ENCODE results near the gene CDR2. TPM values are rescaled to one million over a fixed set of nuclear protein-coding genes. Genes with fewer than 3 reads are reported as not detected.

Gene CDR2
- total RNA-seq (10 to 100 TPM; 14.3 to 30.3 (median 23.7) TPM), polyA plus RNA-seq (10 to 100 TPM; 12.7 to 22.9 TPM)
- long read RNA-seq, donor 1, partial matches to known transcripts = 7 of 50 reads
- long read RNA-seq, donor 1, other reads (novel, unspliced or antisense) = 42 of 50 reads
- long read RNA-seq, donor 2, transcript CDR2-201 (5 exons, 2,702 nt) = major isoform, 9 of 22 reads
- long read RNA-seq, donor 2, partial matches to known transcripts = 5 of 22 reads
- long read RNA-seq, donor 2, other reads (novel, unspliced or antisense) = 5 of 22 reads
- long read RNA-seq, donor 3, transcript CDR2-202 (4 exons, 711 nt) = minor isoform, 5 of 55 reads
- long read RNA-seq, donor 3, transcript CDR2-201 (5 exons, 2,702 nt) = major isoform, 35 of 55 reads
- long read RNA-seq, donor 3, partial matches to known transcripts = 0 of 55 reads
- long read RNA-seq, donor 3, other reads (novel, unspliced or antisense) = 15 of 55 reads

- 0 to 1% (median 0%) methylated on average over 38 to 96 of the region's 96 CpGs for WGBS, 3 donors
- Histone ChIP-seq H3K27ac (peak within 1 kb of the TSS; percentile 64 to 70), H3K27me3 (no peaks in the 10 kb centered on the region), H3K9me3 (no peaks in the 10 kb centered on the region), H3K4me3 (peak within 1 kb of the TSS; percentile 87), H3K4me1 (ENCODE audit: insufficient read depth) (peaks cover 5% of the 10 kb centered on the region), H3K36me3 (no peaks in the 10 kb centered on the region)
- TF ChIP-seq POLR2A (IDR thresholded peaks at IDR 0.05) (peak; percentile 78), EP300 (IDR thresholded peaks at IDR 0.05) (no peak)
- DNase-seq = peak; percentile 98 to 99 (median 99)
- intact Hi-C loops (cut with DNase I) = loop anchor here in 3 of 4 donors (5.0 to 10.0 kb wide), 2 partner anchors 50 to 53 kb away; no protein-coding TSS in a partner anchor
These were observed at the start of gene CDR2 for GRCh38 chr16:22374311-22375116. CDR2 (minus strand) TSS chr16:22374619; CDS start chr16:22374309, 310 bp downstream.

- no peaks in the 10 kb centered on the region for H3K27me3 ChIP-seq
- H3K4me3 ChIP-seq = no peak overlapping the region
- peaks cover 18% of the 10 kb centered on the region for H3K4me1 ChIP-seq (ENCODE audit: insufficient read depth)
- H3K9me3 ChIP-seq = no peaks in the 10 kb centered on the region
- 78 to 86% (median 79%) methylated on average over 12 of the region's 12 CpGs for WGBS, 3 donors
- no peaks in the 10 kb centered on the region for H3K36me3 ChIP-seq
- no peak for DNase-seq
- intact Hi-C loops (cut with DNase I) = loop anchor here in 2 of 4 donors (10.0 kb wide), 2 partner anchors 49 to 99 kb away; partner anchors contain the start of gene CDR2 (in 2 of the 2)
- TF ChIP-seq POLR2A (IDR thresholded peaks at IDR 0.05) (no peak), CTCF (IDR thresholded peaks at IDR 0.05) (no peak), EP300 (IDR thresholded peaks at IDR 0.05) (no peak)
- no peak overlapping the region for H3K27ac ChIP-seq
These were observed 49.3 kb upstream of the CDR2 start for GRCh38 chr16:22423716-22424115.

GRCh38 chr16:22421136-22421535 lies 46.7 kb upstream of the CDR2 start:
- Histone ChIP-seq H3K27me3 (no peaks in the 10 kb centered on the region), H3K9me3 (no peaks in the 10 kb centered on the region), H3K36me3 (no peaks in the 10 kb centered on the region), H3K27ac (no peak overlapping the region), H3K4me3 (no peak overlapping the region), H3K4me1 (ENCODE audit: insufficient read depth) (peaks cover 11% of the 10 kb centered on the region)
- DNase-seq = no peak
- TF ChIP-seq POLR2A (IDR thresholded peaks at IDR 0.05) (no peak), EP300 (IDR thresholded peaks at IDR 0.05) (no peak), CTCF (IDR thresholded peaks at IDR 0.05) (no peak)
- 95 to 97% (median 95%) methylated on average over 14 of the region's 14 CpGs for WGBS, 3 donors
- intact Hi-C loops (cut with DNase I) = loop anchor here in 2 of 4 donors (10.0 kb wide), 2 partner anchors 46 to 96 kb away; partner anchors contain the start of gene CDR2 (in 2 of the 2)

- intact Hi-C loops (cut with DNase I) = loop anchor here in 2 of 4 donors (10.0 kb wide), 2 partner anchors 46 to 96 kb away; partner anchors contain the start of gene CDR2 (in 2 of the 2)
- H3K27ac ChIP-seq = no peak overlapping the region
These were observed 46.3 kb upstream of the CDR2 start for GRCh38 chr16:22420606-22421135.

More at GRCh38 chr16:22420606-22421135, 46.3 kb upstream of the CDR2 start:
- WGBS, 3 donors = 93 to 95% (median 93%) methylated on average over 18 of the region's 18 CpGs
- no peak overlapping the region for H3K4me3 ChIP-seq
- peaks cover 11% of the 10 kb centered on the region for H3K4me1 ChIP-seq (ENCODE audit: insufficient read depth)
- no peaks in the 10 kb centered on the region for H3K9me3 ChIP-seq
- H3K27me3 ChIP-seq = no peaks in the 10 kb centered on the region
- TF ChIP-seq CTCF (IDR thresholded peaks at IDR 0.05) = no peak
- TF ChIP-seq EP300 (IDR thresholded peaks at IDR 0.05) = no peak
- TF ChIP-seq POLR2A (IDR thresholded peaks at IDR 0.05) = no peak
- no peaks in the 10 kb centered on the region for H3K36me3 ChIP-seq
- DNase-seq = no peak

Data from ovary (tissue), 10 donors.